HG03066 (cell line): ENCODE data around the gene ZC3H12D.
"Not testable (repeated sequence)": the region's sequence is repeated elsewhere in the genome, so short reads cannot be mapped to it uniquely, and the experiment has no call there.

ENCODE experiments used
- ATAC-seq: cut with Tn5 transposase; IDR thresholded peaks from one replicate; pipeline ENCODE4 v1.9.1; 2021; ENCODE audit warnings: low read depth; ENCODE audit not compliant: unreplicated experiment

ZC3H12D gene

GRCh38 chr6:149445095-149445466, 39.7 kb downstream of the ZC3H12D start:
- ATAC-seq = no peak

GRCh38 chr6:149444360-149445094, 40.3 kb downstream of the ZC3H12D start:
- not testable (repeated sequence) for ATAC-seq

- no peak for ATAC-seq
Measured at GRCh38 chr6:149443411-149444181, 41.2 kb downstream of the ZC3H12D start.

GRCh38 chr6:149441740-149442139, 43.1 kb downstream of the ZC3H12D start:
- ATAC-seq = no peak

- no peak for ATAC-seq
Measured at GRCh38 chr6:149440735-149441671, 43.8 kb downstream of the ZC3H12D start.

GRCh38 chr6:149439626-149440025, 45.2 kb downstream of the ZC3H12D start:
- ATAC-seq = no peak

- ATAC-seq = no peak
Measured at GRCh38 chr6:149438855-149439254, 46.0 kb downstream of the ZC3H12D start.

GRCh38 chr6:149437212-149437611, 47.6 kb downstream of the ZC3H12D start:
- no peak for ATAC-seq

GRCh38 chr6:149436647-149437046, 48.2 kb downstream of the ZC3H12D start:
- ATAC-seq = no peak

- no peak for ATAC-seq
Measured at GRCh38 chr6:149435919-149436586, 48.8 kb downstream of the ZC3H12D start.

- no peak for ATAC-seq
Measured at GRCh38 chr6:149433881-149434280, 50.9 kb downstream of the ZC3H12D start.

- ATAC-seq = no peak
Measured at GRCh38 chr6:149433405-149433804, 51.4 kb downstream of the ZC3H12D start.

GRCh38 chr6:149431905-149432775, 52.7 kb downstream of the ZC3H12D start:
- no peak for ATAC-seq

- no peak for ATAC-seq
Measured at GRCh38 chr6:149429427-149430360, 55.1 kb downstream of the ZC3H12D start.

- ATAC-seq = no peak
Measured at GRCh38 chr6:149428606-149429005, 56.2 kb downstream of the ZC3H12D start.

- ATAC-seq = no peak
Measured at GRCh38 chr6:149425754-149426153, 59.1 kb downstream of the ZC3H12D start.

- no peak for ATAC-seq
Measured at GRCh38 chr6:149425224-149425623, 59.6 kb downstream of the ZC3H12D start.

- no peak for ATAC-seq
Measured at GRCh38 chr6:149423964-149424440, 60.8 kb downstream of the ZC3H12D start.
